Hypothalamus (tissue), 51 donors: ENCODE results near the gene SLC36A4.
A peak's percentile ranks its signal among the peaks of the same experiment; 100 is the strongest.
"Not testable (repeated sequence)": the region's sequence is repeated elsewhere in the genome, so short reads cannot be mapped to it uniquely, and the experiment has no call there.

Experiments used
- DNase-seq, 51 donors: peaks; one replicate each; lab custom pipeline; 2025; lab: John Stamatoyannopoulos, UW

The SLC36A4 gene

GRCh38 chr11:93196816-93197379 lies 893 bp downstream of the SLC36A4 start:
- DNase-seq: peak in 1 of 51 donors; percentile 47

GRCh38 chr11:93194673-93195291 lies 3.0 kb downstream of the SLC36A4 start:
- DNase-seq: no peak

- DNase-seq: no peak
These were observed 4.1 kb downstream of the SLC36A4 start for GRCh38 chr11:93193731-93194130.

DNA sequence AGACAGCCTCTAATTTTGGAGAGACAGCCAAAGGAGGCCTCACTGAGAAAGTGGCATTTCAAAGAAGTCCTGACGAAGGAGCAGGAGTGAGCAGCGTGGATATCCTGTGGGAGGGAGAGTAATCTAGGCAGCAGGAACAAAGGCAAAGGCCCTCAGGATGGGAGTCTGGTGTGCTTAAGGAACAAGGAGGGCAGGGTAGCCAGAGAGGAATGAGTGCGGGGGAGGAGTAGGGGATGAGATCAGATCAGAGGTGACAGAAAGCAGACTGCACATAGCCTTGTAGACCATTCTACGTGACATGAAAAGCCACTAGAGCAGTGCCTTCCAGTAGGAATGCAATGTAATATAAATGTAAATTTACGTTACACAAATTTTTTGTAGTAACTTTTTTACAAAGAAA lies 5.6 kb downstream of the SLC36A4 start:
- DNase-seq: no peak

DNA sequence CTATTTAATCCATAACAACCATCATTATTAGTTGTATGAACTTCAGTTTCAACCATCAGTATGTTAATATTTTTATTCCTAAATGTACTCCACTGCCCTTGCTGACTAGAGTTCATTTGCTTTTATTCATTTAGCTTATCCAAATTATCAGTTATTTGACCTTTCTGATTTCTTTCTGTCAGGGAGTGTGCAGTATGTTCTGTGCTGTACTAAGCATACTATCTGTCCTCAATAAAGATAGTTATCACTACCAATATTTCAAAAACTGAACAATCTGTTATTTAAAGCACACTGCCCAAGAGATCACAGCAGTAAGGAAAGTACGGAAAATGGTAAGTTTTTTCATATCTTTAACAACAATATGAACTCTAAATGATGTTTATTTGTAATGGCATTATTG lies 8.3 kb downstream of the SLC36A4 start:
- DNase-seq: no peak

DNA sequence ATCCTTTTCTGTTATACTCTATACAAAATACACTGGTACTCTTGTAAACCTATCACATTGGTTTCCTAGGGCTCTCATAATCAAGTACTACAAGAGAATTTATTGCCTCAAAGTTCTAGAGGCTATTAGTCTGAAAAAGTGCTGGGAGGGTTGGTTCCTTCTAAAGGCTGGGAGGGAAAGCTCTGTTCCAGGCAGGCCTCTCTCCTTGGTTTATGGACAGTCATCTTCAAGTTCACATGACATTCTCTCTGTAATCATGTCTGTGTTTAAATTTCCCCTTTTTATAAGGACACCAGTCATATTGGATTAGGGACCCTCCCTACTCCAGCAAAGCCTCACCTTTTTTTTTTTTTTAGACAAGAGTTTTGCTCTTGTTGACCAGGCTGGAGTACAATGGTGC lies 9.1 kb downstream of the SLC36A4 start:
- DNase-seq: no peak

GRCh38 chr11:93187290-93187689 lies 10.5 kb downstream of the SLC36A4 start:
- no peak for DNase-seq

DNA sequence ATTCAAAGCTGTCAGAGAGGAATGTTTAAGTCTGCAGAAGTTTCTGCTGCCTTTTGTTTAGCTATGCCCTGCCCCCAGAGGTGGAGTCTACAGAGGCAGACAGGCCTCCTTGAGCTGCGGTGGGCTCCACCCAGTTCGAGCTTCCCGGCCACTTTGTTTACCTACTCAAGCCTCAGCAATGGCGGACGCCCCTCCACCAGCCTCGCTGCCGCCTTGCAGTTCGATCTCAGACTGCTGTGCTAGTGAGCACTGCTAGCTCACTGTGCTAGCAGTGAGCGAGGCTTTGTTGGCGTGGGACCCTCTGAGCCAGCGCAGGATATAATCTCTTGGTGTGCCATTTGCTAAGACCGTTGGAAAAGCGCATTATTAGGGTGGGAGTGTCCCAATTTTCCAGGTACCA lies 19.9 kb downstream of the SLC36A4 start:
- not testable (repeated sequence) for DNase-seq

- DNase-seq: peak in 1 of 51 donors; percentile 4
These were observed 27.7 kb downstream of the SLC36A4 start for GRCh38 chr11:93169950-93170561.

DNA sequence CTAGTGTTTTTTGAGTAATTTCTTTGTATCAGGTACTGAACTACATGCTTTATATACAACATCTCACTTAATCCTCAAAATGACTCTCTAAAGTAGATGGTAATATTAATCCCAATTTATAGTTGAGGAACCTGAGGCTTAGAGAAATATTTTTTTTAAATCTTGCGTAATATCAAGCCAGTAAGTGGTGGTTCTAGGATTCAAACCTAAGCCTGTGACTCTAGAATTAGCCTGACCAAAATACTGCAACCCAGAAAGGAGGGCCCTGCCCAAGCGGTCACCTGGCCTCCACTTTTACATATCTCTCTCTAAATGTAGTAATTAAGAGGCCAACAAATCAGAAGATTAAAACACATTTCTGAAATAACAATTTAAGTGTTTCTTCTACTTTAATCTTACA lies 28.6 kb downstream of the SLC36A4 start:
- DNase-seq: no peak

DNA sequence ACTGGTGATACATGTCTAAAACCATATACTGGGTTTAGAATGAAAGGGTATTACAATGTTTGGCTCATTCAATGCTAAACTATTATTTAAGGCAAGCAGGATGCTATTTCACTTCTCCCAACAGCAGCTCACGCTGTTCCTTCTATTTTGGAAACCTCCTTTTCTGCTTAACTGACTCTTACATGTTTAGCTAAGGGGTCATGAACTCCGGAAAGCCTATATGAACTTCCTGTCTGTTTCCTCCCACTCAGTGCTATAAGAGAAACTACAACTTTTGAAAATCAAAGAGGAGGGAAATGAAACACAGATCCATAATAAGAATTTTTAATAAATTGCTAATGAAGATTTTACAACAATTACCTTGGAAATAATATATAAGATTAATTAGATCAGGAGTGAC lies 30.9 kb downstream of the SLC36A4 start:
- no peak for DNase-seq

GRCh38 chr11:93166194-93166593 lies 31.6 kb downstream of the SLC36A4 start:
- DNase-seq: no peak

DNA sequence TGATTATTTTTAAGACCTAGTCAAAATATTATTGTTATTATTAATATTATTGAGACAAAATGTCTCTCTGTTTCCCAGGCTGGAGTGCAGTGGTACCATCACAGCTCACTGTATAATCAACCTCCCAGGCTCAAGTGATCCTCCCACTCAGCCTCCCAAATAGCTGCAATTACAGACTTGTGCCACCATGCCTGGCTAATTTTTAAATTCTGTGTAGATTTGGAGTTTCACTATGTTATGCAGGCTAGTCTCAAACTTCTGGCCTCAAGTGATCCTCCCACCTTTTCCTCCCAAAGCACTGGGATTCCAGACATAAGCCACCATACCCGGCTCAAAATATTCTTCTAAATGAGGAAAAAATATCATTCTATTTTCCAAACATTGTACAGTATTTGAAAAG lies 37.0 kb downstream of the SLC36A4 start:
- no peak for DNase-seq

- no peak for DNase-seq
These were observed 37.6 kb downstream of the SLC36A4 start for GRCh38 chr11:93160156-93160555.

DNA sequence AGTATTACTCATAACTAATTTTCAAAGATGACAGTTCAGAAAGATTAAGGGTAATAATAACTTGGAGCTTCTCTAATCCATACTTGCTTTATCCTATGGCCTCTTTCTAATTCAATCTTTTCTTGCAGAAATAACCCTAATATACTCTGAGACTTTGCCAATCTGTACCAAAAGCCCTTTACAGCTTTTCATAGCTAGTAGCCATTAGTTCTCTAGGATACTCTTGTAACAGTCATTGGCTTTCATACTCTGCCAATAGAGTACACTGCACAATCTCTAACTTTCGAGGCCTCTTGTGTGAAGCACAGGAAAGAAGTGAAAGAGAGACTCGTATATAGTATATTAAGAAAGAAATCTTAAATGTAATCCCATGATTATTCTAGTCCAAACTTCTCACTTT lies 38.1 kb downstream of the SLC36A4 start:
- no peak for DNase-seq

DNA sequence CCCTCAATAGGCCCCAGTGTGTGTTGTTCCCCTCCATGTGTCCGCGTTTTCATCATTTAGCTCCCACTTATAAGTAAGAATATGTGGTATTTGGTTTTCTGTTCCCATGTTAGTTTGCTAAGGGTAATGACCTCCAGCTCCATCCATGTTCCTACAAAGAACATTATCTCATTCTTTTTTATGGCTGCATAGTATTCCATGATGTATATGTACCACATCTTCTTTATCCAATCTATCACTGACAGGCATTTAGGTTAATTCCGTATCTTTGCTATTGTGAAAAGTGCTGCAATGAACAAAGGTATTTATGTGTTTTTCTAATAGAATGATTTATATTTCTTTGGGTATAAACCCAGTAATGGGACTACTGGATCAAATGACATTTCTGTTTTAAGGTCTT lies 42.1 kb downstream of the SLC36A4 start:
- no peak for DNase-seq

- DNase-seq: no peak
These were observed 52.3 kb downstream of the SLC36A4 start for GRCh38 chr11:93145390-93145915.

DNA sequence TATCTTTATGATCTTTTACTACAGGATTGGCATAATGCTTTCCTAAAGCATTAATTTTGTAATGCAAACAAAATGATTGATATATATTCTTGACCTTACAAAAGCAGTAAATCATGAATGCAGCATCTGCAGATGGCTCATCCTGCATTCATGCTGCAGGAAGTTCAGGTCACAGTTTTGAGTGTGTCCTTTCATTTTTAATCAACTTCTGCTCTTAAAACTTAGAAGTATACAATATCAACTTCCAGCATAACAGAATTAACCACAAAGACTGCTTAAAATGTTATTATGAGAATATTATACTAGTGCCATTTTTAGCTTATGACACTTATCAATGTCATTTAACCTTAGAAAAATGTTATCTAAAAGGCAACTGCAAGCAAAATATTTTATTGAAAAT lies 54.0 kb downstream of the SLC36A4 start:
- no peak for DNase-seq

DNA sequence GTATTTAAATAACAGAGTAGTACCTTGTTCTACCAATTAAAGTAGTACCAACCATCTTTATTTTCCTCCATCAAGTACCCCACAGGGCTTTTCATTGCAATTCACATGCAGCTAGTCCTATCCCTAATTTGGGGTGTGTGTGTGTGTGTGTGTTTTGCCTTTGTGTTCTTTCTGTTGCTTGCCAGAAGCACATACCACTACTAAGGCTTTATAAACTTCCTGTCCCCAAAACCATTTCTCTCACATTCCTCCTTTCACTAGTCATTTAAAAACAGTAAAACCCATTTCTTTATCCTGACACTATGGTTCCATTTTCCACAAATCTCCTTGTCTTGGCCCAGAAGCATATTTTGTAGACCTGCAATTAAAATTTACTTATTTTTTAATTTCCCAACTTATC lies 54.6 kb downstream of the SLC36A4 start:
- DNase-seq: no peak

- DNase-seq: no peak
These were observed 64.2 kb downstream of the SLC36A4 start for GRCh38 chr11:93133488-93134109.

DNA sequence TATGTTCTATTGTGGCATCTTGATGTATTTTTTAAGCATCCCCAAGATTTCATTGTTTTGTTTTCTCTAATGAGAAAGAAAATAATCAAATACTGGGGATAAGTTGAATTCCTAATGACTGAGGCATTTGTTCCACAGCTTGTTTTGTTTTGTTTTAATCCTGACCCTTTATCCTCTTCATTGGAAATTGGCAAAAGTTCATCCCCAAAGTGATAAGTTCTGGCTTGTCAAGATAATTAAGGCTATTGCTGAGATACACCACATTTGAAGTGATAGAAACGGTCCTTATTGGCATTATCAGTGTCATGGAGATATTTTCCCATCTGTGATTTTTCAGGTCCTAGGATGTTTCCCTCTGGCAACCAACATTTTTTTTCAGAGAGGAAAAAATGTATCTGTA lies 65.0 kb downstream of the SLC36A4 start:
- no peak for DNase-seq

DNA sequence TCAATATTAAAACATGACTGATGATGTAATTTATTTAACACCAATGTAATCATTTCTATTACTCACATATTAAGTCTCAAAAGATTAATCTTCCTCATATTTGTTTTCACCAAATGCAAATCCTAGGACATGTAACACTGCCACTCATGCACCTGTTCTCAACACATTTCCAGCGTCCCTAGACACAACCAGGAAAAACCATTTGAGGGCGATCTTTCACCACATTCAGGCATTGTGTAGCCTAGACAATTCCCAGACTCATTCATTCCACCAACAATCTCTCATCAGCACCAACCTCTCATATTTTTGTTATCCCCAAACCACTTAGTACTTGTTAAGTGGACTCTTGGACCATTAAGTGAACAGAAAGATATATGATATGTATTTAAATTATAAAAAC lies 66.1 kb downstream of the SLC36A4 start:
- no peak for DNase-seq
